Esophagus squamous epithelium (tissue), 5 donors: ENCODE measurements around the gene IFI44. TPM values are rescaled to one million over a fixed set of nuclear protein-coding genes. Genes with fewer than 3 reads are reported as not detected.

ENCODE experiments used
- DNase-seq: peaks from one replicate; lab custom pipeline; 2025; lab: John Stamatoyannopoulos, UW
- H3K27ac ChIP-seq, 4 donors: fragments of 200-600 bp; sonication (generic); one replicate each; pipeline ENCODE4 v1.5.1; 2016 to 2019; ENCODE audit warnings: mild to moderate bottlenecking in 1 of 4
- H3K27me3 ChIP-seq, 4 donors: fragments of 200-600 bp; sonication (generic); 1 replicate in 3 of 4; 2 replicates in 1 of 4; pipeline versions ENCODE4 v1.5.1 to v1.6.0; 2017 to 2021; ENCODE audit warnings: antibody characterized with exemption in 1 of 4
- H3K36me3 ChIP-seq, 3 donors: fragments of 200-600 bp; sonication (generic); one replicate each; pipeline ENCODE4 v1.5.1; 2016 to 2019
- H3K4me1 ChIP-seq, 3 donors: fragments of 200-600 bp; sonication (generic); one replicate each; pipeline ENCODE4 v1.5.1; 2017 to 2019
- H3K4me3 ChIP-seq, 4 donors: fragments of 200-600 bp; sonication (generic); 1 replicate in 3 of 4; 2 replicates in 1 of 4; pipeline ENCODE4 v1.5.1; 2016 to 2019; ENCODE audit warnings: mild to moderate bottlenecking in 2 of 4, moderate library complexity in 1 of 4
- H3K9me3 ChIP-seq, 3 donors: fragments of 200-600 bp; sonication (generic); one replicate each; pipeline ENCODE4 v1.5.1; 2016 to 2019
- CTCF ChIP-seq, 6 experiments: fragments of 450-650 bp in 4 of 6; fragments of 200-600 bp in 2 of 6; sonication (generic) in 2 of 6; IDR thresholded peaks; one replicate each; pipeline ENCODE4 v1.5.1; 2016 to 2019; ENCODE audit warnings: antibody characterized with exemption in 6 of 6, mild to moderate bottlenecking in 4 of 6, moderate library complexity in 4 of 6
- POLR2A ChIP-seq, 4 donors: fragments of 450-650 bp; IDR thresholded peaks; one replicate each; pipeline ENCODE4 v1.6.1; 2017; ENCODE audit warnings: antibody characterized with exemption in 4 of 4, mild to moderate bottlenecking in 4 of 4, moderate library complexity in 3 of 4
- WGBS, 2 donors: methylation state at CpG; one replicate each; pipeline ENCODE4 v1.1.5; 2018; 5-methylcytosine and 5-hydroxymethylcytosine counted together
- intact Hi-C: fragments of 100-400 bp; cut with DNase I; formaldehyde crosslinking; loops from one replicate; pipeline ENCODE4 v1.15.0; 2022
- total RNA-seq, 4 donors: library from RNA; depleted of rRNA; stranded (reverse); fragments of >200 nt; gene quantifications; one replicate each; pipeline ENCODE4 v1.1.0, GENCODE V29; 2016
- donor health status: DM: yes; HTN: yes; CAD: no.

The IFI44 gene
- total RNA-seq, 4 donors from 2014 or later, result 3.1 to 33.0 (median 7.6) TPM

GRCh38 chr1:78647238-78647637, 2.4 kb upstream of the IFI44 start:
- no peak for TF ChIP-seq POLR2A (IDR thresholded peaks at IDR 0.05)
- no peak overlapping the region for H3K27ac ChIP-seq
- H3K9me3 ChIP-seq, result peaks cover 0 to 7% (median 0%) of the 10 kb centered on the region in 3 donors
- H3K36me3 ChIP-seq, result no peaks in the 10 kb centered on the region
- no peak for DNase-seq
- intact Hi-C loops, result no loop called here
- WGBS, 2 donors, result 83% methylated on average over 1 of the region's 1 CpG; no CpG with 5 or more reads in 1 of the 2 donors
- H3K27me3 ChIP-seq, result no peaks in the 10 kb centered on the region
- H3K4me3 ChIP-seq, result no peak overlapping the region
- H3K4me1 ChIP-seq, result peaks cover 0 to 32% (median 0%) of the 10 kb centered on the region in 3 donors

- Histone ChIP-seq H3K36me3 (peaks cover 0 to 5% (median 0%) of the 10 kb centered on the region in 3 donors), H3K4me1 (peaks cover 0 to 50% (median 4%) of the 10 kb centered on the region in 3 donors), H3K27ac (peak overlapping the region in 3 of 4 donors; percentile 39 to 77 (median 77)), H3K9me3 (no peaks in the 10 kb centered on the region), H3K27me3 (no peaks in the 10 kb centered on the region), H3K4me3 (peak overlapping the region; percentile 1 to 59 (median 38))
- no peak for DNase-seq
- WGBS, 2 donors, result 41 to 44% methylated on average over 6 of the region's 6 CpGs
- TF ChIP-seq POLR2A (IDR thresholded peaks at IDR 0.05), result no peak
- no peak for TF ChIP-seq CTCF (IDR thresholded peaks at IDR 0.05)
- intact Hi-C loops, result no loop called here
Observed at GRCh38 chr1:78650114-78650660, 556 bp downstream of the IFI44 start.

- TF ChIP-seq CTCF (IDR thresholded peaks at IDR 0.05) (no peak), POLR2A (IDR thresholded peaks at IDR 0.05) (no peak)
- H3K4me1 ChIP-seq, result peaks cover 0 to 49% (median 4%) of the 10 kb centered on the region in 3 donors
- H3K9me3 ChIP-seq, result no peaks in the 10 kb centered on the region
- peak overlapping the region; percentile 1 to 59 (median 38) for H3K4me3 ChIP-seq
- no peaks in the 10 kb centered on the region for H3K27me3 ChIP-seq
- intact Hi-C loops, result no loop called here
- 66 to 69% methylated on average over 12 of the region's 12 CpGs for WGBS, 2 donors
- peak overlapping the region in 3 of 4 donors; percentile 23 to 77 (median 77) for H3K27ac ChIP-seq
- DNase-seq, result no peak
- peaks cover 0 to 16% (median 0%) of the 10 kb centered on the region in 3 donors for H3K36me3 ChIP-seq
Observed at GRCh38 chr1:78651241-78651640, 1.6 kb downstream of the IFI44 start.

GRCh38 chr1:78652019-78652560, 2.5 kb downstream of the IFI44 start:
- Histone ChIP-seq H3K36me3 (peaks cover 0 to 19% (median 0%) of the 10 kb centered on the region in 3 donors), H3K27ac (peak overlapping the region in 2 of 4 donors; percentile 77), H3K4me3 (peak overlapping the region in 3 of 4 donors; percentile 38 to 59 (median 38)), H3K27me3 (no peaks in the 10 kb centered on the region), H3K9me3 (no peaks in the 10 kb centered on the region), H3K4me1 (peaks cover 0 to 46% (median 4%) of the 10 kb centered on the region in 3 donors)
- intact Hi-C loops, result no loop called here
- DNase-seq, result no peak
- 82 to 92% methylated on average over 17 of the region's 17 CpGs for WGBS, 2 donors
- TF ChIP-seq CTCF (IDR thresholded peaks at IDR 0.05) (no peak), POLR2A (IDR thresholded peaks at IDR 0.05) (no peak)

GRCh38 chr1:78658901-78659300, 9.3 kb downstream of the IFI44 start:
- Histone ChIP-seq H3K4me3 (no peak overlapping the region), H3K27ac (no peak overlapping the region), H3K9me3 (no peaks in the 10 kb centered on the region), H3K4me1 (peaks cover 0 to under 1% (median 0%) of the 10 kb centered on the region in 3 donors), H3K36me3 (peaks cover 0 to 83% (median 7%) of the 10 kb centered on the region in 3 donors), H3K27me3 (no peaks in the 10 kb centered on the region)
- no peak for DNase-seq
- no peak for TF ChIP-seq CTCF (IDR thresholded peaks at IDR 0.05)
- TF ChIP-seq POLR2A (IDR thresholded peaks at IDR 0.05), result no peak
- 100% methylated on average over 1 of the region's 1 CpG for WGBS, 2 donors
- intact Hi-C loops, result no loop called here
